GDM1 (cell line): ENCODE data around the gene APCS.

Experiments
- DNase-seq: peaks from one replicate; lab custom pipeline; 2025; lab: John Stamatoyannopoulos, UW

The APCS gene

DNA sequence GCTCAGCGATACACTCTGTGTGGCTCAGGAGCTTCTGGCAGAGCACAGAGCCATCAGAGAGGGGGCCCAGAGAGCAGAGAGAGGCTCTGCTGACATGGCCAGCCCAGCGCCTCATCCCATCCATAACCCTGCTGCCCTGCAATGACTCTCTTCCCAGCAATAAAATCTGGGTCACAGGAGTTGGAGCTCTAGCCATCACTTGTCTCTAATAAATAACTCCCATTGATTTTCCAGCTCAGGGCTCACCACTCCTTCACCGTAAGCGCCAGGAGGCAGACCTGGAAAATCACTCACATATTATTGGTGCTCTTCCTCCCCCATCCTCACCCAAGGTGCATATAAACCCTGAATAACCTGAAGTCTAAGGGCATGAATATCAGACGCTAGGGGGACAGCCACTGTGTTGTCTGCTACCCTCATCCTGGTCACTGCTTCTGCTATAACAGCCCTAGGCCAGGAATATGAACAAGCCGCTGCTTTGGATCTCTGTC is at the start of gene APCS:
TSS of gene APCS (plus strand) at position 366 of the 491 bp plus-strand sequence. CDS start at position 462, 96 bp downstream.
- no peak for DNase-seq

GRCh38 chr1:159548126-159548525 is 39.5 kb upstream of the APCS start:
- no peak for DNase-seq

GRCh38 chr1:159554261-159554660 is 33.4 kb upstream of the APCS start:
- no peak for DNase-seq

- DNase-seq: no peak
Measured at GRCh38 chr1:159554696-159555095, 32.9 kb upstream of the APCS start.

- no peak for DNase-seq
Measured at GRCh38 chr1:159556931-159557369, 30.7 kb upstream of the APCS start.

GRCh38 chr1:159560599-159560998 is 27.0 kb upstream of the APCS start:
- DNase-seq: no peak

GRCh38 chr1:159561497-159561896 is 26.1 kb upstream of the APCS start:
- DNase-seq: no peak

DNA sequence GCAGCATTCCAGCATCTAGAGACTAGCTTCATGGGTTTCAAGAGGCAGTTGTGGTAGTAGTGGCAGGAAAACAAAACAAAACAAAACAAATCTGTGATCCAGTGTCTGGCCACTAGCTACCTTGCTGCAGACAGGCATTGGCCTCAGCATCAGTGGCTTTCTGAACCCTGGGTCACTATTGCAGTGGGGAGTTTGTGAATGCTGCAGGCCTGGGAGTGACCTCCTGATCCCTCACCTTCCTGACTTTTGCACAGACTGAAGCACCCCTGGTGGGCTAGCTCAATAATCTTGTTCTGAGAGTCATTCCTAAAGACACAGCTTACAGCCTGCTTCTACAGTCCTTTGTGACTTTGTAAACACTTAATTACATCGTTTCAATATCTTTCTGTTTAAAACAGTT is 24.9 kb upstream of the APCS start:
- DNase-seq: no peak

GRCh38 chr1:159577446-159577845 is 10.2 kb upstream of the APCS start:
- DNase-seq: no peak

GRCh38 chr1:159580340-159580739 is 7.3 kb upstream of the APCS start:
- DNase-seq: no peak

GRCh38 chr1:159581422-159581821 is 6.2 kb upstream of the APCS start:
- no peak for DNase-seq

GRCh38 chr1:159584536-159584935 is 3.1 kb upstream of the APCS start:
- DNase-seq: no peak

DNA sequence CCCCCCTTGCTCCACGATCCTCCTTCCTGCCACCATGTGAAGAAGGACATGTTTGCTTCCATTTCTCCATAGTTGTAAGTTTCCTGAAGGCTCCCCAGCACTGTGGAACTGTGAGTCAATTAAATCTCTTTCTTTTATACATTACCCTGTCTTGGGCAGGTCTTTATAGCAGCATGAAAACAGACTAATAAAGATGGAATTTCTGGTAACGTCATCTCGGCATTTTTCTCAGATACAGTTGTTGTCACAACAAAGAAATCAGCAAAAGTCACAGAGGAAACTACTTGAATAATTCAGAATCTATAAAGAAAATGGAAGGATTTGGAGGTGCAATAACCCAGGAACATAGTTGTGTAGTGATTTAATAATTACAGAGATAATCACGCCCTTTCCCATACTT is 4.4 kb downstream of the APCS start:
- DNase-seq: no peak

DNA sequence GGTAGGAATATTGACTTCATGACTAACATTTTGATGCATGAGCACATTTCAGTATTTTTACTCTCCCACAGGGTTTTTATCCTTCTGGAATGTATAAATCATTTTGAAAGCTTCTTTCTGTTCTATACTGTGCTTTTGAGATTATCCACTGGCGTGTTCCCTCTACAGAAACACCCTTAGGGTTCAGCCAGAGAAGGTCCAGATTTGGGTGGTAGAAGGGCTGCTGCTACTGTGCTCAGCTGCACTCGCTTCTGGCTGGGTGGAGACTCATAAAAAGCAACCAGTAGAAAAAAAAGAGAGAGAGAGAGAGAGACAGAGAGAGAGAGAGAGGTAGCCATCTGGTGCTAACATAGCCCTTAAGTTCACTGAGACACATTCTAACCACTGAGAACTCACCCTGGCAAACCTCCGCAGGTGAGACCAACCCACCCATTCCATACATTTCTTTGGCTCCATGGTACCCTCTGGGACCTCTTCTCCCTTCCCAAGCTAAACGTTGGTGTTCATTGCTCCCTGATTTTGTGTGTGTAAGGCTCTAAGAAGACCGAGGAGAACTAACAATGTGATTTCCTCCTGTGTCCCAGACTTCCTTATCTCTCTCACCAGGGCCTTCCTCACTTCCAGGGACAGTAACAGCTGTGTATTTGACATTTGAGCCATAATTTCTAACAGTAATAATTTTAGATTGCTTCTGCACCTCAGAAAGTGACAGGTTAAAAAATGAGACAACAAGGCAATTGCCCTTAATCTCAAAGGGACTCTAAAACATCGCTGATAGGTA is 7.2 kb downstream of the APCS start:
- DNase-seq: no peak

- no peak for DNase-seq
Measured at GRCh38 chr1:159598196-159598595, 10.6 kb downstream of the APCS start.

GRCh38 chr1:159600894-159601293 is 13.3 kb downstream of the APCS start:
- no peak for DNase-seq

DNA sequence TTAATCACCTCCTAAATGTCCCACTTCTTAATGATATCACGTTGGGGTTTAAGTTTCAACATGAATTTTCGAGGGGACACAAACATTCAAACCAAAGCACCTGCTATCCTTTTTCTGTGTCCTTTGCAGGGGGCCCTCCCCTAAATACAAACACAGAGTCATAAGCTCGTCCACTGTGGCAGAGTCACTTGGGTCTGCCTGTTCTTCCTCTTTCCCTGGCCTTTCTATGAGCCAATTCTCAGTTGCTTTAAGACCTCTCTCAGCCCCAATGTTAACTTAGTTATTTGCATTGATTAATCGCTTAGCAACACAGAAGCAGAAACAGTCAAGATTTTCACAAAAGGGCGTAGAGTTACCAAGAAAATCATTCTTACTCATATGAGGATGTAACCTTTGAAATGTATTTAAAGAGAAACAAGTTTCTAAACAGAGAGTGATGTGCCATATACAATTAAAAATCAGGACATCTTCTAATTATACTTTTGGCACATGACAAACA is 14.9 kb downstream of the APCS start:
- no peak for DNase-seq

DNA sequence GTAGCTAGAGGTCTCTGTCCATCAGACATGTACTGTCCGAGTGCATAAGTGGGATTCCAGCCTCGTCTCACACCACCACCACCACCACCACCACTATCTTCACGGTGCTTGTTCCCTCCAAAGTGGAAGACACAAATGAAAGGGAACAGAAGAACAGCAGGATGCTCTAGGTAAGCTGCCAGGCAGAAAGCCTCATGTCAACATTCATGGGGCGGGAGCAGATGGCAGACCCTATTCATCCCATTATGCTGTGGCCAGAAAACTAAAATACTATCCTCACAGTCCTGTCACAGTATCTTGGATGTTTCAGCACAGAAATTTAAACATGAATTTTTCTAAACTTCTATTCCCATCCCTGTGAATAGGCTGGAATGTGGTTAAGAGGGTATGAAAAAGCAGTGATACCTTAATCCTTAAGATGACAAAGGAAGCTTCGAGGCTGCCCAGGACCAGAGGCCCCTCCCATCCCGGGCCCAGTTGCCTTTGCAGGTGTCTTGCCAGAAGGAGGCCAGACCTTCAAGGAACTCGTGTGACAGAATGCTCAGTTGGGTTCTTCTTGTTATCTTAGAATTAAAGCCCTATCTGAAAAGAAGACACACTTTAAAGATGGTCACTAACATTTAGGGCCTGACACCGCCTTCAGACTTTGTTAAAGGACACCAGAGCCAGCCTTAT is 24.7 kb downstream of the APCS start:
- DNase-seq: no peak

DNA sequence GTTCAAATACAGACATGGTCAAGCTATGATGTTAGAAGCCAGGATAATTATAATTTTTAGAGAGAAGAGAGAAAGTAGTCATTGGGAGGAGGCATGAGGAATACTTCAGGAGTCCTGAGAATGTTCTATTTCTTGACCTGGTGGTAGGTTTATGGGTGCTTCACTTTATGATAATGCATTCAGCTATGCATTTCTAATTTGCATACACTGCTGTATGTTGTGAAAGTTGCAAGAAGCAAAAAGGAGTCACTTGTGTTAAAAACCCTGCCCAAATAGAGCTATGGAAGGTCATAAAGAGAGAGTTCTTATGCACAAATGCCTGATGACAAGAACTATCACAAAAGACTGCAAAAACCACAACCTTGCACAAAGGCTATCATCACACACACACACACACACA is 45.3 kb downstream of the APCS start:
- DNase-seq: no peak
